Peyer's patch (tissue), 4 donors: ENCODE measurements around the gene PTX4.

Source experiments
- POLR2A ChIP-seq, 2 donors: fragments of 450-650 bp; IDR thresholded peaks; one replicate each; pipeline ENCODE4 v1.5.1; 2017; ENCODE audit warnings: antibody characterized with exemption in 2 of 2, mild to moderate bottlenecking in 2 of 2, moderate library complexity in 2 of 2
- TF ChIP-seq, protein P1 (sequence below), 6 experiments: fragments of 450-650 bp in 4 of 6; fragments of 200-600 bp in 2 of 6; sonication (generic) in 1 of 6; IDR thresholded peaks; one replicate each; pipeline ENCODE4 v1.5.1; 2017 to 2019; ENCODE audit warnings: antibody characterized with exemption in 6 of 6, mild to moderate bottlenecking in 3 of 6, moderate library complexity in 1 of 6

DNA sequence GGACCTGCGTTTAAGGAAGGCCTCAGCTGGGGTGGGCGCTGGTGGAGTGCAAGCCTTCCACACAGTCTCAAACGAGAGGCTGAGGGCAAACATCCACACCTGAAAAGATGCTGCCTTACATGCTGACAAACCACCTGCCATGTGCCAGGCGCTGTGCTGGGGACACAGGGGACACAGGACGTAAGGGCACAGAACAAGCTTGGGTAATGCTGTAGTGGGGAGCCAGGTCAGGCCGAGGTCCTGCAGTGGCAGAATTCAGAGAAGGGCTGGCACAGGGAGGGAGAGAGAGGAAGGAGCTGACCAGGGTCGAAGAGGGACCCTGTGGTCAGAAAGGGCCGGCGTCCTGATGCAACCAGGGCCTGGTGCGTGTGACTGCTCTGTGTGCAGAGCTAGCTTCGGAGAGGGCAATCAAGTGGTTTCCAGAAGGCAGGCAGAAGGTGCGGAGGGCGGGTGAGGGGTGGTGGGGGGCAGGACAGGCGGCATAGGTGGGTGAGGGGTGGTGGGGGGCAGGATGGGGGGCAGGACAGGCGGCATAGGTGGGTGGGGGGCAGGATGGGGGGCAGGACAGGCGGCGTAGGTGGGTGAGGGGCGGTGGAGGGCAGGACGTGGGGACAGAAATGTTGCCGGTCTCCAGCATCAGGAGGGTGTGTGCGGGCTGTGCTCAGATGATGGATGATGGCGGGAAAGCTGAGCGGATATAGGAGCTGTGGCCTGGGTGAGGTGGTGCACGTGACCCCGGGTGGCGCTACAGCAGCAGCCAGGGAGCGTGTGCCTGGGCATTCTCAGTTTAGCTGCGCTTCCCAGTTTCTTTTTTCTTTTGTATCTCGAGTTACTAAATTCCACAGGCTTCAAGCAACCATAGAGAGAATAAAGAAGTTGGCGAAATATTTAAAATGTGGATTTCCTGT is 23.2 kb upstream of the PTX4 start:
- TF ChIP-seq, protein P1, sequence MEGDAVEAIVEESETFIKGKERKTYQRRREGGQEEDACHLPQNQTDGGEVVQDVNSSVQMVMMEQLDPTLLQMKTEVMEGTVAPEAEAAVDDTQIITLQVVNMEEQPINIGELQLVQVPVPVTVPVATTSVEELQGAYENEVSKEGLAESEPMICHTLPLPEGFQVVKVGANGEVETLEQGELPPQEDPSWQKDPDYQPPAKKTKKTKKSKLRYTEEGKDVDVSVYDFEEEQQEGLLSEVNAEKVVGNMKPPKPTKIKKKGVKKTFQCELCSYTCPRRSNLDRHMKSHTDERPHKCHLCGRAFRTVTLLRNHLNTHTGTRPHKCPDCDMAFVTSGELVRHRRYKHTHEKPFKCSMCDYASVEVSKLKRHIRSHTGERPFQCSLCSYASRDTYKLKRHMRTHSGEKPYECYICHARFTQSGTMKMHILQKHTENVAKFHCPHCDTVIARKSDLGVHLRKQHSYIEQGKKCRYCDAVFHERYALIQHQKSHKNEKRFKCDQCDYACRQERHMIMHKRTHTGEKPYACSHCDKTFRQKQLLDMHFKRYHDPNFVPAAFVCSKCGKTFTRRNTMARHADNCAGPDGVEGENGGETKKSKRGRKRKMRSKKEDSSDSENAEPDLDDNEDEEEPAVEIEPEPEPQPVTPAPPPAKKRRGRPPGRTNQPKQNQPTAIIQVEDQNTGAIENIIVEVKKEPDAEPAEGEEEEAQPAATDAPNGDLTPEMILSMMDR (IDR thresholded peaks at IDR 0.05), result no peak
- TF ChIP-seq POLR2A (IDR thresholded peaks at IDR 0.05), result no peak
